B cell (primary cell): ENCODE results near the gene TCF7L2. TPM values are rescaled to one million over a fixed set of nuclear protein-coding genes. Genes with fewer than 3 reads are reported as not detected.

ENCODE experiments used
- ATAC-seq: fragments of 200-7000 bp; cut with Tn5 transposase; one replicate; pipeline ENCODE4 v1.10.0; 2021; ENCODE audit warnings: low read depth, mild to moderate bottlenecking, moderate number of reproducible peaks, moderate library complexity
- CTCF ChIA-PET: fragments of 350-600 bp; sonication (Branson Sonifier 250); formaldehyde crosslinking; loops from one replicate; lab custom pipeline; 2021; ENCODE audit warnings: antibody characterized with exemption, inconsistent platforms; lab: Charles Lee
- POLR2A ChIA-PET: fragments of 350-600 bp; sonication (Branson Sonifier 250); formaldehyde crosslinking; loops from one replicate; lab custom pipeline; 2021; ENCODE audit warnings: antibody characterized with exemption; lab: Charles Lee
- DNase-seq: peaks from one replicate; pipeline ENCODE4 v3.0.0; 2013
- H2AFZ ChIP-seq: 2 replicates; pipeline ENCODE4 v1.6.1; 2012; ENCODE audit warnings: mild to moderate bottlenecking, low read depth, low read length; ENCODE audit not compliant: insufficient read depth, poor library complexity, severe bottlenecking
- H3K27ac ChIP-seq, 2 donors: 1 replicate in 1 of 2; 2 replicates in 1 of 2; pipeline ENCODE4 v1.5.1; 2012 to 2013; ENCODE audit warnings: low read length in 2 of 2, mild to moderate bottlenecking in 2 of 2, moderate library complexity in 1 of 2
- H3K27me3 ChIP-seq, 4 experiments: fragments of 200-600 bp in 1 of 4; sonication (generic) in 1 of 4; replicated peaks in 1 of 4; 1 replicate in 2 of 4; 2 replicates in 2 of 4; pipeline versions ENCODE4 v1.6.1 to v1.7.0; 2013 to 2016; ENCODE audit warnings: low read length in 3 of 4, mild to moderate bottlenecking in 2 of 4, mixed read lengths in 1 of 4, moderate library complexity in 1 of 4; ENCODE audit not compliant: insufficient read depth in 4 of 4, control insufficient read depth in 3 of 4; ENCODE audit errors: control extremely low read depth in 1 of 4
- H3K36me3 ChIP-seq, 2 experiments: replicated peaks in 1 of 2; 1 replicate in 1 of 2; 2 replicates in 1 of 2; pipeline versions ENCODE4 v1.6.1 to v1.7.1; 2013; ENCODE audit warnings: low read length in 1 of 2; ENCODE audit not compliant: insufficient read depth in 2 of 2, control insufficient read depth in 1 of 2; ENCODE audit errors: control extremely low read depth in 1 of 2, extremely low read depth in 1 of 2
- H3K4me1 ChIP-seq, 2 donors: fragments of 200-600 bp in 1 of 2; sonication (generic) in 1 of 2; 1 replicate in 1 of 2; 2 replicates in 1 of 2; pipeline versions ENCODE4 v1.5.1 to v1.6.1; 2013 to 2017; ENCODE audit warnings: low read length in 2 of 2; ENCODE audit not compliant: control insufficient read depth in 2 of 2, insufficient read depth in 2 of 2
- H3K4me2 ChIP-seq: replicated peaks from 2 replicates; pipeline ENCODE3; 2012; ENCODE audit warnings: mild to moderate bottlenecking, low read depth, low read length; ENCODE audit not compliant: poor library complexity, severe bottlenecking
- H3K4me3 ChIP-seq, 5 experiments: fragments of 200-600 bp in 1 of 5; sonication (generic) in 1 of 5; 1 replicate in 3 of 5; 2 replicates in 2 of 5; pipeline versions ENCODE4 v1.5.1 to v1.7.0; 2011 to 2016; ENCODE audit warnings: low read length in 4 of 5, mild to moderate bottlenecking in 4 of 5, low read depth in 2 of 5, control low read depth in 1 of 5, moderate library complexity in 1 of 5; ENCODE audit not compliant: insufficient read depth in 1 of 5; ENCODE audit errors: control extremely low read depth in 1 of 5, extremely low read depth in 1 of 5
- H3K79me2 ChIP-seq: fragments of 200-600 bp; sonication (generic); one replicate; pipeline ENCODE4 v1.6.0; 2016; ENCODE audit warnings: low read length; ENCODE audit not compliant: control insufficient read depth, insufficient read depth
- H3K9ac ChIP-seq: fragments of 200-600 bp; sonication (generic); 2 replicates; pipeline ENCODE4 v1.6.1; 2017; ENCODE audit warnings: mild to moderate bottlenecking, low read length, moderate library complexity
- H3K9me3 ChIP-seq, 3 donors: one replicate each; pipeline versions ENCODE4 v1.6.1 to v1.7.1; 2013; ENCODE audit warnings: low read length in 2 of 3; ENCODE audit not compliant: control insufficient read depth in 2 of 3, insufficient read depth in 1 of 3; ENCODE audit errors: control extremely low read depth in 1 of 3
- H4K20me1 ChIP-seq: 2 replicates; pipeline ENCODE4 v1.6.0; 2012; ENCODE audit warnings: mild to moderate bottlenecking, low read length; ENCODE audit not compliant: insufficient read depth, control insufficient read depth, poor library complexity, severe bottlenecking
- H3K27ac Mint-ChIP-seq: one replicate; pipeline ENCODE4 v1.8.0; 2021; ENCODE audit warnings: mixed read lengths
- H3K27me3 Mint-ChIP-seq: one replicate; pipeline ENCODE4 v1.8.0; 2021; ENCODE audit warnings: mixed read lengths
- H3K4me1 Mint-ChIP-seq: one replicate; pipeline ENCODE4 v1.8.0; 2021; ENCODE audit warnings: mixed read lengths
- H3K4me3 Mint-ChIP-seq: one replicate; pipeline ENCODE4 v1.8.0; 2021; ENCODE audit warnings: mixed read lengths
- H3K9me3 Mint-ChIP-seq: one replicate; pipeline ENCODE4 v1.8.0; 2022; ENCODE audit warnings: mixed read lengths; ENCODE audit not compliant: insufficient read depth
- EZH2 ChIP-seq: IDR thresholded peaks from 2 replicates; pipeline ENCODE4 v1.6.1; 2012; ENCODE audit warnings: borderline replicate concordance, low read depth, mild to moderate bottlenecking, moderate library complexity, low read length; ENCODE audit not compliant: insufficient read depth, poor library complexity, severe bottlenecking
- WGBS: methylation state at CpG from one replicate; pipeline ENCODE4 v1.1.5; 2013; ENCODE audit warnings: missing lambda C conversion rate; ENCODE audit not compliant: insufficient coverage; 5-methylcytosine and 5-hydroxymethylcytosine counted together
- intact Hi-C: fragments of 100-400 bp; cut with micrococcal nuclease; formaldehyde crosslinking; loops from one replicate; pipeline ENCODE4 v1.10.0; 2022
- polyA plus RNA-seq: library from polyadenylated mRNA; depleted of rRNA; stranded (reverse); fragments of >200 nt; gene quantifications from 2 replicates; pipeline ENCODE4 v1.2.3, GENCODE V29; 2012
- total RNA-seq, 2 donors: library from RNA; stranded (reverse); fragments of 120-200 nt in 1 of 2; gene quantifications; 1 replicate in 1 of 2; 2 replicates in 1 of 2; pipeline versions ENCODE4 v1.2.3 to v1.2.4, GENCODE V29; 2013 to 2022
- TF ChIP-seq, protein P1 (sequence below): fragments of 200-600 bp; IDR thresholded peaks from one replicate; pipeline ENCODE4 v1.8.0; 2022; ENCODE audit warnings: antibody characterized with exemption, mild to moderate bottlenecking

Gene TCF7L2
- total and polyA plus RNA-seq, 2 donors (not counting 1 experiment from before 2014, with no cell fraction given): 0.48 to 1.1 TPM

DNA sequence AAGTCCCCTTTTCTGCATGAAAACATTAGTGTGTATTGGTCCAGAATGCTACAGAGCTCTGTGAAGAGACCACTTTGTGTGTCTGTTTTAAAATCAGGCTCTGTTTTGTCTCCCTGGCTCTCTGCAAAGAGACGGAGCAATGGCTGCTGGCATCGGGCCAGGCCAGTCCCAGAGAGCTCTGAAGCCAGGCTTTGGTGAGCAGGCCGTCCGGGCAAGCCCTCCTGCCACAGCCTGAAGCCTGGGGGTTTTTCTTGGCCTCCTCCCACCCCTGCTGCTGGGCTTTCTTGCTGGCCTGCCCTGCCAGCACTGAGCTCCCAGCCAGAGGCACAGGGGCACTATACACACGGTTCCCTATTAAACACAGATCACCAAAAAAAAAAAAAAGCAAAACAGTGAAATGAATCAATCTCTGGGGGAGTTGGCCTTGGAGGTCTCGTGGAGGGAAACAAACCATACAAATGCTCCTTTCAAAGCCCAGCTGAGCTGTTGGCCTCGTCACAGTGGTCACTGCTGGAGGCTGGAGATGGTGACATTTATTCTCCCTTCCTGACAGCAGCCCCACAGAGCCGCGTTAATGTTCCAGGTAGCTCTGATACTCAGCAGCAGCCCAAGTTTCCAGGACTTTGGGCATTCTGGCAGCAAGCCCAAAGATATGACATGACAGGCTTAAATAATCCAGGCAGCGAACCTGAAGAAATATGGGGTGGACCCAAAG, 237.2 kb downstream of the TCF7L2 start:
- no peak overlapping the region for H3K27ac Mint-ChIP-seq
- no peak overlapping the region for H2AFZ ChIP-seq
- H3K9me3 ChIP-seq: peaks cover 0 to 10% (median 1%) of the 10 kb centered on the region in 3 donors
- H3K9ac ChIP-seq: no peak overlapping the region
- no peak overlapping the region for H3K4me2 ChIP-seq
- H3K27me3 Mint-ChIP-seq: peaks cover 4% of the 10 kb centered on the region
- no peaks in the 10 kb centered on the region for H3K27me3 ChIP-seq
- no peak overlapping the region for H3K27ac ChIP-seq
- ChIA-PET CTCF (no interaction called here), POLR2A (no interaction called here)
- 92% methylated on average over 9 of the region's 10 CpGs for WGBS
- H3K36me3 ChIP-seq: no peaks in the 10 kb centered on the region
- DNase-seq: no peak
- no peaks in the 10 kb centered on the region for H3K4me1 Mint-ChIP-seq
- H3K79me2 ChIP-seq: no peaks in the 10 kb centered on the region
- H3K4me3 Mint-ChIP-seq: no peak overlapping the region
- H3K4me1 ChIP-seq: no peaks in the 10 kb centered on the region
- TF ChIP-seq, protein P1, sequence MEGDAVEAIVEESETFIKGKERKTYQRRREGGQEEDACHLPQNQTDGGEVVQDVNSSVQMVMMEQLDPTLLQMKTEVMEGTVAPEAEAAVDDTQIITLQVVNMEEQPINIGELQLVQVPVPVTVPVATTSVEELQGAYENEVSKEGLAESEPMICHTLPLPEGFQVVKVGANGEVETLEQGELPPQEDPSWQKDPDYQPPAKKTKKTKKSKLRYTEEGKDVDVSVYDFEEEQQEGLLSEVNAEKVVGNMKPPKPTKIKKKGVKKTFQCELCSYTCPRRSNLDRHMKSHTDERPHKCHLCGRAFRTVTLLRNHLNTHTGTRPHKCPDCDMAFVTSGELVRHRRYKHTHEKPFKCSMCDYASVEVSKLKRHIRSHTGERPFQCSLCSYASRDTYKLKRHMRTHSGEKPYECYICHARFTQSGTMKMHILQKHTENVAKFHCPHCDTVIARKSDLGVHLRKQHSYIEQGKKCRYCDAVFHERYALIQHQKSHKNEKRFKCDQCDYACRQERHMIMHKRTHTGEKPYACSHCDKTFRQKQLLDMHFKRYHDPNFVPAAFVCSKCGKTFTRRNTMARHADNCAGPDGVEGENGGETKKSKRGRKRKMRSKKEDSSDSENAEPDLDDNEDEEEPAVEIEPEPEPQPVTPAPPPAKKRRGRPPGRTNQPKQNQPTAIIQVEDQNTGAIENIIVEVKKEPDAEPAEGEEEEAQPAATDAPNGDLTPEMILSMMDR: no peak
- no peak for TF ChIP-seq EZH2
- no peaks in the 10 kb centered on the region for H4K20me1 ChIP-seq
- ATAC-seq: no peak
- no peak overlapping the region for H3K4me3 ChIP-seq
- no peaks in the 10 kb centered on the region for H3K9me3 Mint-ChIP-seq
- intact Hi-C loops: no loop called here

DNA sequence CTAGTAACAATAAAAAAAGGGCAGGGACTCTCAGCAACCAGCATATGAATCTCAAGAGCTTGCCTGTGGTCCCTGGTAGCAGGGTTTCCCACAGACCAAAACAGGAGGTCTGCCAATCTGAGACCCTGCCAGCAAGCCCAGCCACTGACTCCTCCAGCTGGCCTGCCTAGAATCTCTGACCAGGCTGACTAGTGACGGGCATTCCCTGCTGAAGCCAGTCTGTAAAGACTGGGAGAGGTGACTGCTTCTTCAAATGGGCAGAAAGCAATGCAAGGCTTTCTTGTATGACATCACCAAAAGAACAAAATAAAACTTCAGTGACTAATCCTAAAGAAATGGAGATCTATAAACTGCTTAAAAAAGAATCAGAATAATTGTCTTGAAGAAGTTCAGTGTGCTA, 249.4 kb downstream of the TCF7L2 start:
- H3K27ac Mint-ChIP-seq: no peak overlapping the region
- H3K36me3 ChIP-seq: no peaks in the 10 kb centered on the region
- no peak overlapping the region for H3K9ac ChIP-seq
- no peak overlapping the region for H3K27ac ChIP-seq
- ChIA-PET POLR2A (no interaction called here), CTCF (no interaction called here)
- no peak for ATAC-seq
- H4K20me1 ChIP-seq: no peaks in the 10 kb centered on the region
- DNase-seq: no peak
- H2AFZ ChIP-seq: no peak overlapping the region
- peaks cover 0 to 4% (median 1%) of the 10 kb centered on the region in 4 experiments for H3K27me3 ChIP-seq
- WGBS: no CpG with 5 or more reads among the region's 1 CpG
- no peaks in the 10 kb centered on the region for H3K4me1 ChIP-seq
- H3K9me3 Mint-ChIP-seq: peaks cover 4% of the 10 kb centered on the region
- H3K4me1 Mint-ChIP-seq: no peaks in the 10 kb centered on the region
- H3K4me3 ChIP-seq: no peak overlapping the region
- no peak overlapping the region for H3K4me3 Mint-ChIP-seq
- TF ChIP-seq EZH2: no peak
- TF ChIP-seq, protein P1: no peak
- H3K4me2 ChIP-seq: no peak overlapping the region
- H3K27me3 Mint-ChIP-seq: peaks cover 12% of the 10 kb centered on the region
- intact Hi-C loops: no loop called here
- no peaks in the 10 kb centered on the region for H3K79me2 ChIP-seq
- H3K9me3 ChIP-seq: peaks cover 0 to 19% (median 0%) of the 10 kb centered on the region in 3 donors
